Neural cell (in vitro differentiated cells): ENCODE results near the gene TPD52L2. TPM values are rescaled to one million over a fixed set of nuclear protein-coding genes. Genes with fewer than 3 reads are reported as not detected.
"Not testable (repeated sequence)": the region's sequence is repeated elsewhere in the genome, so short reads cannot be mapped to it uniquely, and the experiment has no call there.

ENCODE experiments used
- H2AFZ ChIP-seq: fragments of 200-600, 300-800 bp; sonication (generic), shearing (Covaris generic); 2 replicates; pipeline ENCODE4 v1.6.0; 2014; ENCODE audit warnings: low read depth, mild to moderate bottlenecking, antibody characterized with exemption, low read length, moderate library complexity
- H3F3A ChIP-seq: fragments of 200-600 bp; shearing (Covaris generic); 2 replicates; pipeline ENCODE4 v1.6.1; 2016; ENCODE audit warnings: mild to moderate bottlenecking, moderate library complexity, mixed read lengths, antibody characterized with exemption, low read length; ENCODE audit not compliant: insufficient read depth, poor library complexity, severe bottlenecking
- H3K27ac ChIP-seq: fragments of 200-600, 300-800 bp; sonication (generic), shearing (Covaris generic); 2 replicates; pipeline ENCODE4 v1.5.1; 2014; ENCODE audit warnings: mild to moderate bottlenecking, low read length, moderate library complexity
- H3K27me3 ChIP-seq: fragments of 300-800, 200-600 bp; sonication (generic), shearing (Covaris generic); 2 replicates; pipeline ENCODE4 v1.6.0; 2014; ENCODE audit warnings: mild to moderate bottlenecking, low read depth, low read length, moderate library complexity; ENCODE audit not compliant: insufficient read depth
- H3K36me3 ChIP-seq: fragments of 300-800, 200-600 bp; sonication (generic), shearing (Covaris generic); 2 replicates; pipeline ENCODE4 v1.5.1; 2014; ENCODE audit warnings: mild to moderate bottlenecking, antibody characterized with exemption, low read length, moderate library complexity; ENCODE audit not compliant: insufficient read depth
- H3K4me2 ChIP-seq: fragments of 300-800, 200-600 bp; sonication (generic), shearing (Covaris generic); 2 replicates; pipeline ENCODE4 v1.6.0; 2014; ENCODE audit warnings: mild to moderate bottlenecking, low read length
- H3K4me3 ChIP-seq: fragments of 300-800, 200-600 bp; sonication (generic), shearing (Covaris generic); 2 replicates; pipeline ENCODE4 v1.5.1; 2014; ENCODE audit warnings: mild to moderate bottlenecking, low read length, moderate library complexity
- H3K79me2 ChIP-seq: fragments of 200-600 bp; shearing (Covaris generic); replicated peaks from 2 replicates; pipeline ENCODE4 v1.6.0; 2014; ENCODE audit warnings: mild to moderate bottlenecking, low read length, moderate library complexity; ENCODE audit not compliant: insufficient read depth
- H3K9ac ChIP-seq: fragments of 300-800, 200-600 bp; sonication (generic), shearing (Covaris generic); 2 replicates; pipeline ENCODE4 v1.6.1; 2016; ENCODE audit warnings: mild to moderate bottlenecking, low read length, mixed read lengths
- H3K9me2 ChIP-seq: fragments of 200-600 bp; shearing (Covaris generic); 2 replicates; pipeline ENCODE4 v1.6.1; 2016; ENCODE audit warnings: mild to moderate bottlenecking, low read length, mixed read lengths; ENCODE audit not compliant: insufficient read depth
- H3K9me3 ChIP-seq: fragments of 200-600, 300-800 bp; sonication (generic), shearing (Covaris generic); 2 replicates; pipeline ENCODE4 v1.6.1; 2016; ENCODE audit warnings: mild to moderate bottlenecking, mixed run types, low read length, moderate library complexity, mixed read lengths
- H4K20me1 ChIP-seq: fragments of 200-600 bp; shearing (Covaris generic); 2 replicates; pipeline ENCODE4 v1.6.1; 2016; ENCODE audit warnings: mild to moderate bottlenecking, mixed run types; ENCODE audit not compliant: insufficient read depth
- EP300 ChIP-seq: fragments of 450-650 bp; conservative IDR thresholded peaks from 2 replicates; pipeline ENCODE4 v1.6.1; 2014; ENCODE audit warnings: antibody characterized with exemption, mild to moderate bottlenecking, moderate library complexity; ENCODE audit not compliant: poor library complexity, severe bottlenecking
- EZH2 ChIP-seq: fragments of 200-600, 300-800 bp; shearing (Covaris generic), sonication (generic); IDR thresholded peaks from 2 replicates; pipeline ENCODE4 v1.6.1; 2014; ENCODE audit warnings: antibody characterized with exemption, low read length, borderline replicate concordance, mild to moderate bottlenecking; ENCODE audit not compliant: insufficient read depth, poor library complexity, severe bottlenecking
- MXI1 ChIP-seq: fragments of 450-650 bp; conservative IDR thresholded peaks from 2 replicates; pipeline ENCODE4 v1.6.1; 2014; ENCODE audit warnings: antibody characterized with exemption, mild to moderate bottlenecking; ENCODE audit not compliant: poor library complexity, severe bottlenecking
- POLR2AphosphoS5 ChIP-seq: IDR thresholded peaks from 2 replicates; pipeline ENCODE4 v1.6.1; 2012
- RAD21 ChIP-seq: fragments of 450-650 bp; conservative IDR thresholded peaks from 2 replicates; pipeline ENCODE4 v1.6.1; 2014; ENCODE audit warnings: antibody characterized with exemption, mild to moderate bottlenecking, moderate library complexity
- SMC3 ChIP-seq: fragments of 450-650 bp; conservative IDR thresholded peaks from 2 replicates; pipeline ENCODE4 v1.6.1; 2014; ENCODE audit warnings: antibody characterized with exemption, mild to moderate bottlenecking, moderate library complexity; ENCODE audit not compliant: poor library complexity
- TAF1 ChIP-seq: IDR thresholded peaks from 2 replicates; pipeline ENCODE4 v1.6.1; 2012; ENCODE audit warnings: low read depth
- polyA plus RNA-seq: library from polyadenylated mRNA; depleted of rRNA; stranded (reverse); fragments of >200 nt; gene quantifications from 2 replicates; pipeline ENCODE4 v1.2.3, GENCODE V29; 2014
- TF ChIP-seq, protein P1 (sequence below): IDR thresholded peaks from 2 replicates; pipeline ENCODE4 v1.6.1; 2012; ENCODE audit warnings: borderline replicate concordance
- TF ChIP-seq, protein P2 (sequence below): fragments of 450-650 bp; IDR thresholded peaks from 2 replicates; pipeline ENCODE4 v1.5.1; 2014; ENCODE audit warnings: antibody characterized with exemption, mild to moderate bottlenecking, moderate library complexity; ENCODE audit not compliant: poor library complexity, severe bottlenecking

Gene TPD52L2
- polyA plus RNA-seq, 1 donor from 2014 or later, result 142 TPM

DNA sequence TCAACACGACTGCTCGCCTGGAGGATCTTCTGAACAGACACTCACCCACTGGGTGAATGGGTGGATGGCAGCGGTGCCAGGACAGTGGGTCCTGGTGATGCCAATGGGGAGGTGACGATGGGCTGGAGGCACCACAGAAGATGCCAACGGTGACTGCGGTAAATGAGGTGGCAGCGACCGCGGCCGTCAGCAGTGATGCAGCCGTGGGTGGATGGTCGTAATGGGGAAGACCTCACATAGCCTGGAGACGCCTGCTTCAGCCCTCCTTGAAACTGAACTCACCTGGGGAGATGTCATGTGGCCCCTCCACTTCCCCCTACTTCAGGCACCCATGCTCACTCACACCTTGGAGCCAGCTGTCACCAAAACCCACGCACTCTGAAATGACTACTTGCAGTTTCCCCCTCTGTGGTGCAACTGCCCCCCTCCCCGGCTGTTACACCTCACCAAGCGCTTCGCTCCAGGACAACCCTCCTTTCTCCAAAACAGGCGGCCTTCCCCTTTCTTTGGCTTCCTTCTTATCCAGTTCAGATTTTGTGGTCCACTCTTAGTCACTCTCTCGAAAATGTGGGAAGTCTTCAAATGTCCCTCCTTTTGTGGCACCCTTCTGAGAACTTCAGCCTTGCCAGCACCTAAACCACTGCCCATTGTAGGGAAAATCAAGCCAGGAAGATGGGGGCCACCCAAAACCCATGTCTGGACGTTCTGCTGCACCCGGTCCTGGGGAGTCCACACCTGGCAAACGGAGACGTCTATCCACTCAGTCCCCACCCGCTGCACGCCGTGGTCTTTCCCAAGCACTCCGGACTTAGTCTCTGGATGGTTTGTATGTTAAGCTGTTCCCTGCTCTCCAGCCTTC is 14.2 kb upstream of the TPD52L2 start:
- H3K9me3 ChIP-seq, result no peaks in the 10 kb centered on the region
- H3K27ac ChIP-seq, result no peak overlapping the region
- no peaks in the 10 kb centered on the region for H3K9me2 ChIP-seq
- H3K79me2 ChIP-seq, result no peaks in the 10 kb centered on the region
- no peak overlapping the region for H3K4me2 ChIP-seq
- no peaks in the 10 kb centered on the region for H4K20me1 ChIP-seq
- no peaks in the 10 kb centered on the region for H3K36me3 ChIP-seq
- H3K4me3 ChIP-seq, result no peak overlapping the region
- no peaks in the 10 kb centered on the region for H3F3A ChIP-seq
- no peak for TF ChIP-seq RAD21
- TF ChIP-seq EP300, result no peak
- TF ChIP-seq POLR2AphosphoS5, result no peak
- no peak for TF ChIP-seq EZH2
- TF ChIP-seq SMC3, result no peak
- TF ChIP-seq, protein P1, sequence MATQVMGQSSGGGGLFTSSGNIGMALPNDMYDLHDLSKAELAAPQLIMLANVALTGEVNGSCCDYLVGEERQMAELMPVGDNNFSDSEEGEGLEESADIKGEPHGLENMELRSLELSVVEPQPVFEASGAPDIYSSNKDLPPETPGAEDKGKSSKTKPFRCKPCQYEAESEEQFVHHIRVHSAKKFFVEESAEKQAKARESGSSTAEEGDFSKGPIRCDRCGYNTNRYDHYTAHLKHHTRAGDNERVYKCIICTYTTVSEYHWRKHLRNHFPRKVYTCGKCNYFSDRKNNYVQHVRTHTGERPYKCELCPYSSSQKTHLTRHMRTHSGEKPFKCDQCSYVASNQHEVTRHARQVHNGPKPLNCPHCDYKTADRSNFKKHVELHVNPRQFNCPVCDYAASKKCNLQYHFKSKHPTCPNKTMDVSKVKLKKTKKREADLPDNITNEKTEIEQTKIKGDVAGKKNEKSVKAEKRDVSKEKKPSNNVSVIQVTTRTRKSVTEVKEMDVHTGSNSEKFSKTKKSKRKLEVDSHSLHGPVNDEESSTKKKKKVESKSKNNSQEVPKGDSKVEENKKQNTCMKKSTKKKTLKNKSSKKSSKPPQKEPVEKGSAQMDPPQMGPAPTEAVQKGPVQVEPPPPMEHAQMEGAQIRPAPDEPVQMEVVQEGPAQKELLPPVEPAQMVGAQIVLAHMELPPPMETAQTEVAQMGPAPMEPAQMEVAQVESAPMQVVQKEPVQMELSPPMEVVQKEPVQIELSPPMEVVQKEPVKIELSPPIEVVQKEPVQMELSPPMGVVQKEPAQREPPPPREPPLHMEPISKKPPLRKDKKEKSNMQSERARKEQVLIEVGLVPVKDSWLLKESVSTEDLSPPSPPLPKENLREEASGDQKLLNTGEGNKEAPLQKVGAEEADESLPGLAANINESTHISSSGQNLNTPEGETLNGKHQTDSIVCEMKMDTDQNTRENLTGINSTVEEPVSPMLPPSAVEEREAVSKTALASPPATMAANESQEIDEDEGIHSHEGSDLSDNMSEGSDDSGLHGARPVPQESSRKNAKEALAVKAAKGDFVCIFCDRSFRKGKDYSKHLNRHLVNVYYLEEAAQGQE, result no peak
- TF ChIP-seq MXI1, result no peak
- TF ChIP-seq TAF1, result no peak
- TF ChIP-seq, protein P2, sequence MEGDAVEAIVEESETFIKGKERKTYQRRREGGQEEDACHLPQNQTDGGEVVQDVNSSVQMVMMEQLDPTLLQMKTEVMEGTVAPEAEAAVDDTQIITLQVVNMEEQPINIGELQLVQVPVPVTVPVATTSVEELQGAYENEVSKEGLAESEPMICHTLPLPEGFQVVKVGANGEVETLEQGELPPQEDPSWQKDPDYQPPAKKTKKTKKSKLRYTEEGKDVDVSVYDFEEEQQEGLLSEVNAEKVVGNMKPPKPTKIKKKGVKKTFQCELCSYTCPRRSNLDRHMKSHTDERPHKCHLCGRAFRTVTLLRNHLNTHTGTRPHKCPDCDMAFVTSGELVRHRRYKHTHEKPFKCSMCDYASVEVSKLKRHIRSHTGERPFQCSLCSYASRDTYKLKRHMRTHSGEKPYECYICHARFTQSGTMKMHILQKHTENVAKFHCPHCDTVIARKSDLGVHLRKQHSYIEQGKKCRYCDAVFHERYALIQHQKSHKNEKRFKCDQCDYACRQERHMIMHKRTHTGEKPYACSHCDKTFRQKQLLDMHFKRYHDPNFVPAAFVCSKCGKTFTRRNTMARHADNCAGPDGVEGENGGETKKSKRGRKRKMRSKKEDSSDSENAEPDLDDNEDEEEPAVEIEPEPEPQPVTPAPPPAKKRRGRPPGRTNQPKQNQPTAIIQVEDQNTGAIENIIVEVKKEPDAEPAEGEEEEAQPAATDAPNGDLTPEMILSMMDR, result no peak
- H3K9ac ChIP-seq, result no peak overlapping the region
- H3K27me3 ChIP-seq, result no peaks in the 10 kb centered on the region
- no peak overlapping the region for H2AFZ ChIP-seq

DNA sequence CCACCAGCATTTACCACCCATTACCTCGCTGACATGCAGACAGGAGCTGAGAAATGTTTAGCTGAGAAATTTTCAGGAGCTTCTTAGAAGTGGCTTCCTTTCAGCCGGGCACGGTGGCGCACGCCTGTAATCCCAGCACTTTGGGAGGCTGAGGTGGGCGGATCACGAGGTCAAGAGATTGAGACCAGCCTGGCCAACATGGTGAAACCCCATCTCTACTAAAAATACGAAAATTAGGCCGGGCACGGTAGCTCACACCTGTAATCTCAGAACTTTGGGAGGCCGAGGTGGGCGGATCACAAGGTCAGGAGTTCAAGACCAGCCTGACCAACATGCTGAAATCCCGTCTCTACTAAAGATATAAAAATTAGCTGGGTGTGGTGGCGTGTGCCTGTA is 13.5 kb upstream of the TPD52L2 start:
- H3K4me2 ChIP-seq, H3K9ac ChIP-seq, H3K27ac ChIP-seq, H3K79me2 ChIP-seq, H3K9me2 ChIP-seq, H3K36me3 ChIP-seq, H3K27me3 ChIP-seq, H4K20me1 ChIP-seq, H3F3A ChIP-seq, H3K9me3 ChIP-seq, H2AFZ ChIP-seq, H3K4me3 ChIP-seq: not testable (repeated sequence)

DNA sequence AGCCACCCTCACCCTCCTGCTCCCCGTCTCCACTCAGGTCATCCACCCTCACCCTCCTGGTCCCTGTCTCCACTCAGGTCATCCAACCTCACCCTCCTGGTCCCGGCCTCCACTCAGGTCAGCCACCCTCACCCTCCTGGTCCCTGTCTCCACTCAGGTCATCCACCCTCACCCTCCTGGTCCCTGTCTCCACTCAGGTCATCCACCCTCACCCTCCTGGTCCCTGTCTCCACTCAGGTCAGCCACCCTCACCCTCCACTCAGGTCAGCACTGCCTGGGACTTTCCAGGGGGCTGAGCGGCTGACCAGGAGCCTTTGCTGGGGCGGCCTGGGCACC is 11.4 kb upstream of the TPD52L2 start:
- not testable (repeated sequence) for H3F3A ChIP-seq, H3K79me2 ChIP-seq, H3K4me2 ChIP-seq, H3K9me3 ChIP-seq, H3K27ac ChIP-seq, H3K9ac ChIP-seq, H3K27me3 ChIP-seq, H3K36me3 ChIP-seq, H3K4me3 ChIP-seq, H3K9me2 ChIP-seq, H2AFZ ChIP-seq, H4K20me1 ChIP-seq
